HG03354 (cell line): Measurements from ENCODE around the gene PAPSS2.

Source experiments
- ATAC-seq: cut with Tn5 transposase; IDR thresholded peaks from one replicate; pipeline ENCODE4 v1.9.1; 2021; ENCODE audit warnings: mild to moderate bottlenecking; ENCODE audit not compliant: unreplicated experiment, poor library complexity, severe bottlenecking

The PAPSS2 gene

DNA sequence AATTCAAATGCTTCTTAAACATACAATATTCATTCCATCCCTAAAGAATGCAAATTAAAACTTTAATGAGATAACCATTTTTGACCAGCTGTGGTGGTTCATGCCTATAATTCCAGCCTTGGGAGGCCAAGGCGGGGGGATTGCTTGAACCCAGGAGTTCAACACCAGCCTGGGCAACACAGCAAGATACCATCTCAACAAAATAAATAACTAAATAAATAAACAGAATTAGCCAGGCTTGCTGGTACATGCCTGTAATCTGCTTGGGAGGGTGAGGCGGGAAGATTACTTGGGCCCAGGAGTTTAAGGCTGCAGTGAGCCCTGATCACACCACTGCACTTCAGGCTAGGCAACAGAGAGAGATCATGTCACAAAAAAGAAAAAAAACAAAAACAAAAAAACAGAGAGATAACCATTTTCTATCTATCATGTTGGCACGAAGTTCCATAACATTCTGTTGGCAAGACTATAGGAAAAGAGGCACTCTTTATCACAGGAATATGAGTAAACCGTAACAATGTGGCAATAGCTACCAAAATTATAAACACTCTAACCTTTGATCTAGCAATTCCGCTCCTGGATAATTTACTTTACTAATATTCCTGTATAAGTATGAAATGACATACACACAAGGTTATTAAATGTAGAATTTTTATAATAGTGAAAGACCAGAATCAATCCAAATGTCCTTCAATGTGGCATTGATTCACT lies 106.1 kb downstream of the PAPSS2 start:
- no peak for ATAC-seq

DNA sequence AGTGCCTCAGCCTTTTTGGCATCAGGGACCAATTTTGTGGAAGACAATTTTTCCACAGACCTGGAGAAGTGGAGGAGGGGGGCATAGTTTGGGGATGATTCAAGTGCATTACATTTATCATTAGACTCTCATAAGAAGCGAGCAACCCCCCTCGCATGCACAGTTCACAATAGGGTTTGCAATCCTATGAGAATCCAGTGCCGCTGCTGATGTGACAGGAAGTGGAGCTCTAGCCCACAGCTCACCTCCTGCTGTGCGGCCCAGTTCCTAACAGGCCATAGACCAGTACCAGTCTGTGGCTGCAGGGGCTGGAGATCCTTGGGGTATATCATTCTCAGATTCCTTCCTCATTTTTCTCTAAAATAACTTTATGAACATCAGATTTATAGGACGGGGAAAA lies 107.6 kb downstream of the PAPSS2 start:
- ATAC-seq = no peak

DNA sequence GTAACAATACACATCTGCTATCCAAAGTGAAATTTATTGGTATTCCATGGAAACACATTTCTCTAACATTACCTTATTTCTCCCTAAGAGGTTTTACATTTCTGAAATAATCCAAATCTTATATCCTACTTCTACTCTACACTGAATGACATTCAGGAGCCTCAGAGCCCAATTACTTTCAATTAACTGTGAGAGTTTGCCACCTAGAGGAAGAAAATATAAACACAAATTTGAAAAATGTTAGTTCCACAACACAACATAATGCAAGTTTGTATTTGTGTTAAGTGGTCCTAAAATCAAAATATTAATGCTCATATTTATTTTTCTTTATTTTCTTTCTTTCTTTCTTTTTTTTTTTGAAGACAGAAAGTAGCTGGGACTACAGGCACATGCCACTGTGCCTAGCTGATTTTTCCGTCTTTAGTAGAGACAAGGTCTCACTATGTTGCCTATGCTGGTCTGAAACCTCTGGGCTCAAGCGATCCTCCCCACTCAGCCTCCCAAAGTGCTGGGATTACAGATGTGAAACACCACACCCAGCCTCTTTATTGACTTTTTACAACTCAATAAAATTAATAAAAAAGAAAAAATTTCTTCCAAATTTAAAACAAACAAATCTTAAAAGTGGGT lies 112.3 kb downstream of the PAPSS2 start:
- no peak for ATAC-seq

DNA sequence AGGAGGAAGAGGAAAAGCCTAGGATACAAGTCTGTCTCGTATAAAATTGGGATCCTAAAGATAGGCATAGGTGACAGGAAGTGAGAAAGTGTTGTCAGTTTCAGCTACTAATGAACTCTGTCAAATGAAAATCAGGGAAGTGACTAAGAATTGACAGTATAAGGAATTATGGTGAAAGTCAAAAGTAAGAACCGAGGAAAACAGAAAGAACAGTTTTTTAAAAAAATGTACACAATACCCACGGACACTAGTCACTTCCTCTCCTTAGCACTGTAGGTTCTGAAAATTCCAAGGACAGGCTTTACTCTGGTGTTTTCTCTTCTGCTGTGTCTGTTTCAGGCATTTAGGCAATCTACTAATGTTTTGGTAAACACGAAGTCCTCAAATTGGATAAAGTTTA lies 116.1 kb downstream of the PAPSS2 start:
- ATAC-seq = no peak

DNA sequence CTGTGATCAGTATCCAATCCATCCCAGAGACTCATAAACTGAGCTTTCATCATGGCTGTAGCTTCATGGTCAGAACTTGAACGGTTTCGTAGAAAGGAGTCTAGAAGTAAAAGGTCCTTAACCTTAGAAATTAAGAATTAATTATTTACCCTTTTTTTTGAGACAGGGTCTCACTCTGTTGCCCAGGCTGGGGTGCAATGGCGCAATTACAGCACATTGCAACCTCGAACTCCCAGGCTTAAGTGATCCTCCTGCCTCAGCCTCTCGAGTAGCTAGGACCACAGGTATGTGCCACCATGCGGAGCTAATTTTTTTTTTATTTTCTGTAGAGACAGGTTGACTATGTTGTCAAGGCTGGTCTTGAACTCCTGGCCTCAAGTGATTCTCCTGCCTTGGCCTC lies 116.7 kb downstream of the PAPSS2 start:
- ATAC-seq = no peak

DNA sequence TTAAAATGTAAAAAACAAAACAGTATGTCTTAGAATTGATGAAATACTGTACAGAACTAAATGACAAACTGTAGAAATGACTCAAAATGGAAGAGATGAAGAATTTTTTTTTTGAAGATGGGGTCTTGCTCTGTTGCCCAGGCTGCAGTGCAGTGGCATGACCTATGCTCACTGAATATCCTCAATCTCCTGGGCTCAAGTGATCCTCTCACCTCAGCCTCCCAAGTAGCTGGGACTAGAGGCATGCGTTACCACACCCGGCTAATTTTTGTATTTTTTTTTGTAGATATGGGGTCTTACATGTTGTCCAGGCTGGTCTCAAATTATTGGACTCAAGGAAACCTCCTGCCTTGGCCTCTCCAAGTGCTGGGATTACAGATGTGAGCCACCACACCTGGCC lies 121.9 kb downstream of the PAPSS2 start:
- no peak for ATAC-seq

DNA sequence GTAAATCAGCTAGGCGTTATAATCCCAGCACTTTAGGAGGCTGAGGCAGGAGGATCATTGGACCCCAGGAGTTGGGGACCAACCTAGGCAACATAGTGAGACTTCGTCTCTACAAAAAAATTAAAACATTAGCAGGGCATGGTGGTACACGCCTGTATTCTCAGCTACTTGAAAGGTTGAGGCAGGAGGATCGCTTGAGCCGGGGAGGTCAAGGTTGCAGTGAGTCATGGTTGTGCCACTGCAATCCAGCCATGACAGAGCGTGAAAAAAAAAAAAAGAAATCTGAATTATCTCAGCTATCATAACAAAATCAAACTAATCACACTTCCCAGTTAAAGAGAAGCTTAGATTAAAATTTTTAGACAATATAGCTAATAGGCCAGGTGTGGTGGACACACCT lies 123.0 kb downstream of the PAPSS2 start:
- ATAC-seq = no peak

DNA sequence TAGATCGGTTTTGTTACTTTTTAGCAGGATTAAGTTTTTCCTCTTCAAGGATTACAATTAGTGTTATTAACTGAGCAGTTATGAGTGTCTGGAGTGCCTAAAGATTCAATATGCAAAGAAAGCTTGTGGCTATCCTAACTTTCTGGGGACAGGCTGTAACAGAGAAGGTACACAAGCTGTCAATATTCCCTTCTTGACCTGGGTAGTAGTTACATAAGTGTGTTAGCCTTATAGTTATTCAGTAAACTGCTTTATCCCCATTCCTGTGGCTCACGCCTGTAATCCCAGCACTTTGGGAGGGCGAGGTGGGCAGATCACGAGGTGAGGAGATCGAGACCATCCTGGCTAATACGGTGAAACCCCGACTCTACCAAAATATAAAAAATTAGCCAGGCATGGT lies 126.7 kb downstream of the PAPSS2 start:
- no peak for ATAC-seq

DNA sequence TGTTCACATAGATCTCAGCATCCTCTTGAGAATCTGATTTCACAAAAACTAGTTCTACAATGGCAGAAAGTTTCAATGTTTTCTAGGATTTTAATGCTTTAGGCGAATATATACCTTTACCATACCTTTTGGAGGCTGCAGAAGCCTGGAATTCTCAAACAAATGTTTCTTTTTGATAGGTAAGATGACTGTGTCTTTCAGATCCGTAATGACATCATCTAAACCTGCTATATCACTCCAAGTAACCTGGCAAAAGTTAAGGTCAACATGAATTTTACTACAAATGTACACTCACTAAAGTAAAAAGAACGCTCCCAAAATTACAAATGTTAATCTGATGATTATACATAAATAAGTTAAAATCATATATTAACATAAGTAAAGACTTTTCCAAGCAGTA lies 130.5 kb downstream of the PAPSS2 start:
- ATAC-seq = no peak

DNA sequence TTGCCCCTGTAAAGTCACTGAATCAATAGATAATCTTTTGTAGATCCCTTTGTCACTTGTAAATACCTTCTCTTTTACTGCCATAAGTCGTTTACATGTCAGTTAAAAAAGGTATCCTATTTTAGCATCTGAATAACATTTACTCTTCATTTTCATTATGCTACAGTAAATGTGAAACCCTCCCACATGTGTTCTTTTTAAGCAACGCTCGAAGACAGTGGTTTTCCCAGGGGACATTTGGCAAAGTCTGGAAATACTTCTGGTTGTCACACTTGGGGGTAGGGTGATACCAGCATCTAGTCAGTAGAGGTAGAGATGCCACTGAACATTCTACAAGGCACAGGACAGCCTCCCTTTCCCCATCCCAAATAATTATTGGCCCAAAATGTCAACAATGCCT lies 134.6 kb downstream of the PAPSS2 start:
- no peak for ATAC-seq
